Measurements from ENCODE around the gene ENTHD1.

The ENTHD1 gene

DNA sequence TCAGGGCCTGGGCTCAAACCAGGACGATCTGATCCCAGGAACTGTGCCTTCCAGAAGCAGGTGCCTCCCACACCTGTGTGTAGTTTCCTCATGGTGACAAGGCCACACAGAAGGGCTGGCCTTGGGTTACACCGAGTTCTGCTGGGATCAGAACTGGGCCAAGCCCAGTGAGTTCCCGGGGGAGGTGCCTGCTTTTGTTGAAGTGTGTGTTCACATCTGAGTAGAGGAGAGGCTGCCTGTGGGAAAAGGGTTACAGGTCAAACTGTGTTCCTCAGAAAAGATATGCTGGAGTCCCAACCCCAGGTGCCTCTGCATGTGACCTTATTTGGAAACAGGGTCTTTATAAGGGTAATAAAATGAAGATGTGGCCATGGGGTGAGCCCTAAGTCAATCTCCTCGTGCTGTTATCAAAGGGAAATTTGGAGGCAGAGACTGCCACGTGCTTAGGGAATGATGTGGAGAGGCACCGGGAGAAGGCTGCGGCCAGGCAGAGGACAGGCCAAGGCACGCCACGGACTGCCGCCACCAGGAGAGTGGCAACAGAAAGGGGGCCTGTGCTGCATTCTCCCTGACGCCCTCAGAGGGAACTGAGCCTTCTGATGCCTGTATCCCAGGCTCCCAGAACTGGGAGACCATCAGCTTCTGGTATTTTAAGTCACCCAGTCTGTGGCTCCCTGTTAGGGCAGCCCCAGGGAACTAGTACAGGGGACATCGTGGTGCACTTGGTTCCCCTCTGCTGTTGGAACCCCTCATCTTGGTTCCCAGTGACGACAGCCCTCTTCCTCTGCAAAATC, 164.2 kb downstream of the ENTHD1 start:
- no peak for DNase-seq

DNA sequence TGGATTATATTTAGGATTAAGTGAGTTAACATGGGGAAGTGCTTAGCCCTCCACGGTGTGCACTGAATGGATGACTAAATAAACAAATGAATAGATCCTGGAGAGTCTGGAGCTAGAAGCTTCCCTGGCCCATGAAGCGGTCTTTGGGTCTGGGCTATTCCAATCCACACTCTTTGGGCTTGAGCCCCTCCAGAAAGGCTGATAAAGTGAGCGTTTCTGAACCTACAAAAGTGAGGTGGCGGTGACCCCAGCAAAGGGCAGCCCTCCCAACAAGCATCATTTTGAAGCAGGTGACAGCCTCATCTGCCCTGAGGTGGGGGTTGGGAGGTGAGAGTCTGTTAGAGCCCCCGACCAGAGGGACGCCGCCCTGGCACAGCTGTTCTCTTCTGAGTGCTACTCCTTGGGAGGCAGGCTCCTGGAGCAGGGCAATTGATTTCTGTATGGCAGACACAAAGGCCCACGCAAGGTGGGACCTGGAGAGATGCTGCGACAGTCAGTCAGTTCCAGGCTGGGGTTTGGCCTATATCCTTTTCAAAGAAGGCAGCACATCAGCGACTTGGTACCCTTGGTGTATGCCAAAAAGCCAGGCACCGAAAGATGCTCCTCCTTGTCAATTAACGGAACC, 165.2 kb downstream of the ENTHD1 start:
- no peak for DNase-seq

DNA sequence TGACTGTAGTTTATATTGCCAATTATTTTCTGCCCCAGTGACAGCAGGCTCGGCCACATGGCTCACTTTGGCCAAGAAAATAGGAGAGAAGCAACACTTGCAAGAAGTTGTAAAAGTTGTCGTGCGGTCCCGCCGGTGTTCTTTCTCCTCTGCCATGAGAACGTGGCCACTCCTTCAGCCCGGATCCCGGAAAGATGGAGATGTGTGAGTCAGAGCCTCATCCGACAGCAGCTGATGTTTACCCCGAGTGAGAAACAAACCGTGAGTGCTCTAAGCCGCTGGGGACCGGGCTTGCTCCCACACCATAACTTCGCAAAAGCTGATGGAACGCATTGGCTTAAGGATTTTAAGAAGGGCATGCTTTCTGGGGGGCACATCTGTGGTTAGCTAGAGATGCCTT, 166.0 kb downstream of the ENTHD1 start:
- no peak for DNase-seq

DNA sequence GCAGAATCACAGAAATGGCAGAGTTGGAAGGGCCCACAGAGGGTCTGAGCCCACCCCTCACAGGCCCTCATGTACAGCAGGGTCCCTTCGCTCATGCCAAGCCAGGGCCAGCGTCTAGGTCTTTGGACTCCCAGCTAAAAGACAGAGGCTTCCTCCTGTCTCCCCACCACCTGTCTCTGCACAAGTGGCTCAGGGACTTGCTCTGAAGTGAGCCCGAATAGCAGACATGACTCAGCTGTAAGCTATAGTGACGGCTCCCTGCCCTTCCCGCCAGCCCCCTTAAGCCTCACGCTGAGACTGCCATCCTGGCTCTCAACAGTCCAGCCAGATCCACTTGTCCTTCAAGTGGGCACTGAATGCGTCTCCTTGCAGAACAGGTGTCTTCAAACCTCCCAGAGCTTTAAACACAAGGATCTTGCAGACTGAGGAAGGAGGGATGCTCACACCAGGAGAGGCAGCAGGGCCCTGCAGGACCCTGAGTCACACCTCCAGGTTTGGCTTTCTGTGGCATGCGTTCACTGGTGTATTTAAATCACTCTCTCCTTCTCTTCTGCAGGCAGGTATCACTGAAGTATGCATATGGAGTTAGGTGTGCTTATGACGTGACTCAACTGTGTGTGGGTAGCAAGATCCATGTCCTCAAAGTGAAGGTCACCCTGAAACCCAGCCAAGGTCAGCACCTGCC, 168.1 kb downstream of the ENTHD1 start:
- no peak for DNase-seq

DNA sequence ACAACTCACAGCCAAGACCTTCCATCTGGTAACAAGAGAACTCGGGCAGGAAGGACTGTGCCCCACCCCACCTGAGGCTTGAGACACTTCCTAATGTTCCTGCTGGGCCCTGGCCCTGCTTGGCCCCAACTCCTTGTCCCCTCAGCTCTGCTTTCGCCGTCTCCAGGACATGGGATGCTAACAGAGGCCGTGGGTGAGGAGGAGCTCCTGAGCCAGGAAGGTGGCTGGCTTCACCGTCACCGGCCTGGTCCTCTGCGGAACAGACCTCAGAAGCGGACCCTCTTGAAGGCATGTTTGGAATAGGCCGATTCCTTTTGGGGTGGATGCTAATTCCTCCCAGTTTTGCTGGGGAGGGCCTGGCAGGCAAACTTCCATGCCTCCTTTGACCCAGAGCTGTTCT, 168.7 kb downstream of the ENTHD1 start:
- DNase-seq, result no peak

DNA sequence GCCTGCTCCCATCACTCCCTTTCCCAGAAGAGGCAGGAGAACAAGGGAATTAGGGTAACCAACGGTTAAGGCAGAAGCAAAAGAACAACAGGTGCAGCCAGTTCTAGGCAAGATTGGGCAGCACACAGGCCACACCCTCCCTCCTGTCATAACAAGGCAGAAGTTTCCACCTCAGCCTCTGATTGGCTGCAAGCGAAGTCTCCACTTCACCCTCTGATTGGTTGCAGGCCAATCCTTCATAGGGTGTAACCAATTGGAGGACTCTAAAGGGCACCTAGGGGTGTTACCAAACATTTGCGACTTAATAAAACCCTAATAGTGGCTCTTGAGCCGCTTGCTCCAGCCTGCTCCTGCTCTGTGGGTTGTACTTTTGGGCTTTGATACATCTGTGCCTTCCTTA, 169.2 kb downstream of the ENTHD1 start:
- DNase-seq, result no peak

DNA sequence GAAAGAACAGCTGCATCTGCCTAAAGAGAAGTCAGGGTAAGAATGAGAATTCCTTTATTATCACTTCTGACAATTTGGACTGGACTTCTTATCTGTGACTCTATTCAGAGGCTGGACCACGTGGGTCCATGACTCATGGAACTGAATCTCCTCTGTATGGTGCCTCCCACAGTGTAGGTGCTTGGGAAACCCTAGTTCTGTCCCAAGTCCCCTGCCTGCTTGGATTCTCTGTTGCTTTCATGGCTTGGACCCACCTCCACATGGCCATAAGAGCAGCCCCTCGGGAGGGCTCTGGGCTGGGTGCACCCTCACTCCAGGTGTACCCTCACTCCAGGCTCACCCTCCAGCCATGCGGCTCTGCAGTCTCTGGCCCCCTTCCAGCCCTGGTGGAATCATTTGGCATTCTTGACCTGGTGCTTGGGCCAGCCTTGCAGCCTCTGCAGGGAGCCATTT, 169.6 kb downstream of the ENTHD1 start:
- no peak for DNase-seq

DNA sequence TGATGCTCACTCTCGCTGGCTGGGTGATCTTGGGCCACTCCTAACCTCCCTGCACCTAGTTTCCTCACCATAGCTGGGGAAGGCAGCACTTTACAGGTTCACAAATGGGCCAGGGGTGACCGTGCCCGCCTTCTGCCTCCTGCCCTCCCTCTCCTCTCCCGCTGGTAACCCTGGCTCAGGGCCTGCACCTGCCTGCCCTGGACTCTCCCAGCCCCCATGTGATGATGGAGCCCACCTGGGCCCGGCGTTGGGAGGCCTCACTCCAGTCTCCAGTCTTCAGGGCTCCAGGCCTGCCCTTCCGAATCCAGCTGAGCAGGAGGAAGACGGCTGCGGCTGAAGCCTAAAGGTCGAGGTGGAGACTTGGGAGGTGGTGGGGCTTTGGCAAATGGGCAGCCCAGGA, 170.1 kb downstream of the ENTHD1 start:
- DNase-seq, result no peak

DNA sequence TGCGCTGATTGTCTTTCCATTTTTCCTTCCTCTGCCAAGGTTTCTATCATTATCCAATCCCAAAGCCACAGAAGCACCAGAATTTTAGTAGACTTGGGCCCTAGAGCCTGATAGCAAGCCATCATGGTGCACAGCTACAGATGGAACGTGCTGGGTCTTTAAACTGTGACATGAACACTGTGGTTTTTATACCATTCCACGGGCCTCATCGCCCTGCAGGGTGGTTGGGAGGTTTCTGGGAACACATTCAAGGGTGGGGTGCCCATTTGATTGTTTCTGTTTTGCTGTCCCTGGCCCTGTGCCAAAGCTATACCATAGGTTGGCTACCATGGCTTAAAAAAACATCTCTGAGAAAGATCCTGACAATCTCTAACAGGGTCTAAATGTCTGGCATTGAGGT, 171.1 kb downstream of the ENTHD1 start:
- DNase-seq, result no peak

DNA sequence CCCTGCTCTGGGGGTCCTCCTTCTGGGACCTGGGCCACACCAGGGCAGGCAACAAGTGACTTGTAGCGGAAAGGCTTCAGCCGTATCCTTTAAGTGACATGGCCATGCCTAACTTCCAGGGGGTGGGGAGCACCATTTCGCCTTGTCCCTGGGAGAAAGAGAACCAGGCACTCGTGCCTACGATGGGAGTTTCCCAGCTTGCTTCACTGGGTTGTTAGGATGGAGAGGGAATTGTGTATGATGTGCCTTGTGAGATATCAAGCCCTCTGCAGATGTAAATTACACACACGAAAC, 171.6 kb downstream of the ENTHD1 start:
- DNase-seq, result no peak

DNA sequence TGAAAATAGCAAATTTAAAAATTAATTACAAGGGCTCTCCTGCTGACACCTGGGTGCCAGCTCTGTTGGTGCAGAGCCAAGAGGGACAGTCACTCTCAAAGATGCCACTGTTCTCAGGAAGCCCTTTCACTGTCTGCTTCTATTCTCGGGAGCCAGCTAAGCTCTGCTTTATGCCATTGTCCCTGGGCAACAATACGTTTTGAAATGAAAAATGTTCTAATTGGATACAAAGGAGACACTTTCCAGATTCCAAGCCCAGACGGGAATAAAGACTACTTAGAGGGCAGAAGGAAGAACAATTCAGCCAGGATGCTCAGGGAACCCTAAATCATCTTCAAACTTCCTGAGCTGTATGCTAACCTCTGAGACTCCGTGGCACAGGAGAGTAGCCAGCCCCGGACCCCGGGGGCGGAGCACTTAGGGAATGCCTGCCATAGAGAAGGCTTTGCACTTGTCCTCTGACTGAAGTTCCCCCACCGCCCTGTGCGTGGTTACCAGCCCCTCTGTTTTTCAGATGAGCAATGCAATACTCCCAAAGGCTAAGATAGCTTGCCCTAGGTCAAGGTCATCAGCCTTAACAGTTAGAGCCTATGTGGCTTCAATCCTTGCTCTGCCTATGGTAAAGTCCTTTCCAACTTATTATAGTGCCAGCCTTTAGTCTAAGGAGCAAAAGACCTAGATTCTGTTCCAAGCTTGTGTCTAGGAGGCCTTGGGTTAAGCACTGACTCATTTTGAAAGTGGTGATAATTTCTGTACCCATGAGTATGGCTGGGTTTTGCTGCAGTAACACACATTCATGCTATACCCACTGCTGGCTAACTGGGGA, 172.1 kb downstream of the ENTHD1 start:
- no peak for DNase-seq

DNA sequence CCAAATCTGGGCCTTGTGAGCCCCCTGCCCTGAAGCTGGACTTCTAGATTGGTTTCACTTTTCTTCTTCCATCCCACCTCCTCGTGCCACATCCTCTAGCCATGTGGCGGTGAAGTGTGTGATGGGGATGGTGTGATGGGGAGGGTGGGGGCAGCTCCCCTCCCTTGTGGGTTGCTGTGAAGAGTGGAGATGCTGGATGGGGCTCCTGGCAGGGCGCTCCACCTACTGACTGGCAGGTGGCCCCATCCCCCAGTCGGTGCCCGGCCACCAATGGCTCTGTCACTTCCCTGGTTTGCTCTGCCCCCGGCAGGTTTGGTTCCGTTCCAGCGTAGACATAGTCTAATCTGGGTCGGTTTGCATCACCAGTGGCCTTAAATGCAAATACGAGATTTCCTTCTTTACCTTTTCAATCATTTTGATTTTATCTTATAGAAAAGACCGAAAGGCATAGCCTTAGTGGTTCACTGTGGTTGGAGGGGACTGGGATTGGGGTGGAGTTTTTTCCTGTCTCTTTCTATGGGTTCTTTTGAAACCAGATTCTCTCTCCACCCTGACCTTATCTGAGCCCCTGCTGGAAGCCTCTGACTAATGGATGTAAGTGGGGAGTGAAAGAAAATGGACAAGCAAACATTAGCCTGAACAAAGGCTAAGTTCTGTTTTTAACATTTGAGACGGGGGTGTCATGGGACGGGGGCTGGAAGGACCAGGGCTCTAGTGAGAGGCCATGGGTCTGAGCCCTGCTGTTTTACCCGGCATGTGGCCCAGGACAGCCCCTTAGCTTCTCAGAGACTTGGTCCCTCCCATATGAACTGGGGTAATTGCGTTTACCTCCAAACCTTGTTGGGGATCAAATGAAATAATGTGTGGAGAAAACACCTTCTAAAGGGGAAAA, 173.8 kb downstream of the ENTHD1 start:
- DNase-seq, result no peak

DNA sequence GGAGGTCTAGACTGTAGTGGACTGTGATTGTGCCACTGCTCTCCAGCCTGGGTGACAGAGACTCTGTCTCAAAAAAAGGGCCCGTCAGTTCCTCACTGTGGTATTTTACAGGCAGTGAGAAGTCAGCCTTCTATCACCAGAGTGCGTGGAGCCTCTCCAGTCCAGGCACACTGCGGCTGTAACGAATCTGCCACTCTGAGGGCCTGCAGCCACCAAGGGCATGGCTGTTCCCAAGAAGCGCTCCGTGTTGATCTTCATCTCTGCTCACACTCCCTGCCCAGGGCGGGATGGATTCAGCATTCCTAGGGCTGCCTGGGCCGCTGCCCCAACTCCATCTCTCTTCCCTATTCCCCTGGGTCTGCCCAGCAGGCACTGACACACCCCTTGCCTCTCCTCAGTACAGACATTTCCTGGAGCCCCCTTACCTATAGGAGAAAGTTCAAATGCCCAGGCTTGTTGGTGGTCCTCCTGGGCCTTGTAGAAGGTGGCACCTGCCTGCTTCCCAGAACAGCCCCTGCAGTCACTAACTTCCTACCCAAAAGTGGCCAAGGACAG, 174.6 kb downstream of the ENTHD1 start:
- no peak for DNase-seq

DNA sequence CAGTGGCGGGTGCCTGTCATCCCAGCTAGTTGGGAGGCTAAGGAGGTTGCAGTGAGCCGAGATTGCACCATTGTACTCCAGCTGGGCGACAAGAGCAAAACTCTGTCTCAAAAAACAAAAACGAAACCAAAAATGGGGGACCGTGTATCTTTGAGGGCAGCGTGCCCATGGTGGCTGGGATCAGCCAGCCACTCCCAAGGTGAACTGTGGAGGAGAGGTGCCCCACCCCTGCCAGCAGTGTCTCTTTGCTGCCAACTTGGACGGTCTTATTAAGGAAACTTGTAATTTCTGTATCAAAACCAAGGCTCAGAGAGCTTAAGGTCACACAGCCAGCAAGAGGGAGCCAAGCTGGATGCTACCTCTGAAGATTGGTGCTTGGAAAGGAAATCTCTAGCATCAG, 175.4 kb downstream of the ENTHD1 start:
- no peak for DNase-seq

DNA sequence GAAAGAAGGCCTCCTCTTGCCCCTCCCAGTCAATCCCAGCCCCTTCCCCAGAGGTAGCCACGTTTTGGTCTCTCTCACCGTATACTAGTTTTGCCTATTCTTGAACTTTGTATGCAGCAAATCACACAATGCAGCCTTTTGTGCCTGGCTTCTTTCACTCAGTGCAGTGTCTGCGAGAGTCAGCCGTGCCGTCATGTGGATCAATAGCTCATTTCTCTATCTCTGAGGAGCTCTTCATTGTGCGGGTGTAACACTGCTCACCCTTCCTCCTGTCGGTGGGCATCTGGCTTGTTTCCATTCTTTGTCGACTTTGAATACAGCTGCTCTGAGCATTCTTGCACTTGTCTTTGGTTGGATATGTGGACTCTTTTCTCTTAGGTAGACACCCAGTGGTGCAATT, 176.5 kb downstream of the ENTHD1 start:
- no peak for DNase-seq

DNA sequence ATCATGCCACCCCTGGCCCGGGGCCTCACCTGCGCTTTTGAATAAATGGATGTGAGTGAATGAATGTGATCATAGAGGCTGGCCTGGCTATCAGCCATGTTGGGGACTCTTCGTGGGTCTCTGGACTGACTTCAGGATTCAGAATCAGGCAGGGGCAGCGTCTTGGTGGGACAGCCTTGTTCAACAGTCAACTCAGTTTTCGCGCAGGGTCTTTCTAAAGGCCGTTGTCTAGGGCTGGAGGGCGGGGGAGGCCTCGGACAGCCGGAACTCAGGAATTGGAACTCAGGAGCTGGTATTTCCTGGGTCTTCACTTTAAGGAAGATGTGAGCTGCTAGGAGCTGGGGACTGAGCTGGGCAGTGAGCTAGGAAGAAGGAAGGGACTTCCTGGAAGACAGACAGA, 177.0 kb downstream of the ENTHD1 start:
- DNase-seq, result no peak

DNA sequence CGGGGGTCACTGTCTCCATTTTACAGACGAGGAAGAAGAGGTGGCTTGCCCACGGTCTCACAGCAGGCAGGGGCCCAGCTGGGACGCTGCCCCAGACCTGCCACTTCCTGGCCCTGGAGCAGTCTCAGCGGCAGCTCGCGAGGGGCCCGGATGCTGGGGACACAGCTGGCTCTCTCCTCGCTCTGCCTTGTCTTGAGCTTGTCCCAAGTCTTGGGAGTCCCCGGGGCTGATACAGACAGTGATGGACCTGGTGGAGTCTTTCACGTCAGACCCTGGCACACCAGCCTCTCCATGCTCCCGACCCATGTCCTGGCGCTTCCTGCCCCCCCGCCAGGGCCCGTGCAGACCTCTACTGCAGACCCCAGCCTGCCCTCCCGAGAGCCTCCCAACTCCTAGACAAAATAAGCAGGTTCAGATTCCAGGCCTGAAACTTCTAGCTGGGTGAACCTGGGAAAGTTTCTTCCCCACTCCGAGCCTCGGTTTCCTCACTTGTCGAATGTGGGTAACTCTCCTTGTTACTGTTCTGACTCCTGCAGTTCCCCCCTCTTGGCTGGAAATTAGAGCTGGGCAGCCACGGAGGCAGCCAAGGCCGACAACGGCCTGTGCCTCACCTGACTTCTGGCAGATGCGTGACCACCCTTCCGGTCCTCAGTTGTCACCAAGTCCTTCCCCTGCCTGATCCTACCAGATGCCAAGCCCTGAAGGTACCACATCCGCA, 177.6 kb downstream of the ENTHD1 start:
- no peak for DNase-seq

DNA sequence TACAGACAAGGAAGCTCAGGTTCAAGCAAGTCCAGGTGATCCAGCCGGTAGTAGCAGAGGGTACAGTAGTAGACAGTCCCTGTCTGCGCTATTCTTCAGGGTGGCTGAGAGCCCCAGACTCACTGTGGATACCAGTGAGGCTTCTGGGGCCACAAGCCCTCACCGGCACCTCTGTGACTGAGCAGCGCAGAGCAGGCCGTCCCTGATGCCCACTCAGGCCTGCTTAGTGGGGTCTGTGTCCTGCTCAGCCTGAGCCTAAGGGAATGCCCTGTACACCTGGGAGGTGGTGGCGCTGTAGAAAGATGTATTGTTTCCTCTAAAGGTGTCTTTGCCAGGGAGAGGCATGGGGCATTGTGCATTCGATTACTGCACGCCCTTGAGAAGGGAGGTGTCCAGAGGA, 179.2 kb downstream of the ENTHD1 start:
- no peak for DNase-seq

DNA sequence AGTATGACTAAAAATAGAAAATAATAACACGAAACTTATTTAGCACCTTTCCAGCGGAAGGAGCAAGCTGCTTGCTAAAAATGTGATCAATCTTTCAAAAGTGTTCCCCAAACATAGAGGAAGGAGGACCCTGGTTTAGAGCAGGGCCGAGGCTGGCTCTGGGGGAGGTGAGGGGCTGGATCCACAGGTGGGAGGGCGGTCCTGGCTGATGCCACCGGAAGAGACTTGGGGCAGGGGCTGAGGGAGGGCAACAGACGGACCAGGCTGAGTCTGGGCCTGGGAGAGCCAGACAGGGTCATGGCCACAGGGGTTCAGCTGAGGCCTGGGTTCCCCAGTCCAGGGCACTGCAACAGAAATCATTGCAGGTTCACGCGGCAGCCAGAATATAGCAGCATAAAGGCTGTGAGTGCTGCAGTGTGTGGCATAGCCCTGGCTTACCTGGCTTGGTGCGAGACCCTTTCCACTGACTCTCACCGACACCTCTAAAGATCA, 179.7 kb downstream of the ENTHD1 start:
- DNase-seq, result no peak

DNA sequence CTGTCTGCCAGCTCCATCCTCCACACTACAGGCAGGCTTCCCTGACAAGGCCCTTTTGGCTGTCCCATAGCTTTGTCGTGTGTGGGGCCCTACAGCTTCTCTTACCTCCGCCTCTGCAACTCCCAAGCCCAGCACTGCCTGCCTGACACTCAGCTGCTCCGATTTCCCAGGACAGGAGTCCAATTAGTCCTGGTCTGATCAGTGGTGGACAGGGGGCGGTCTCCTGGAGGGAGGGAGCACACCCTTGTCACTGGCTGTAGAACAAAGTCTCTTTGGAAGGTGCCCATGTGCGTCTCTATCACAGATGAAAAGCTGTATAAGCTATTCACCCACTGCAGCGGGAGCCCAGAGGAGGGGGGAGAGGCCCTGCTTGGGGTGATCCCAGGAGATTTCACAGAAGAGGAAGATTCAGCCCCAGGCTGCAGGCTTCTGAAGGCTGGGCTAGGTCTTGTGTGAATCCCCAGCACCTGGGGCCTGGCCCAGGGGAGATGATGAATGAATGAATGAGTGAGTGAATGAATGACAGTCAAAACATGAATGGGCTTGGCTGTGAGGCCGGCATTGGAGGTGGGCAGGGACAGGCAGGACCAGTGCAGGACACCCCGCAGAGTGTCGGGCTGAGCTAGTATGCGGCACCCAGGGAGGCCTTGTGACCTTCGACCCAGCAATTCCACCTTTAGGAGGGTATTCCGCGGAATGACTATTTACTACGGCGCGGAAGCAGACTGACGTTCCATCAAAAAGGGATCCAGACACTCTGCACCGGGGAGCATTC, 180.6 kb downstream of the ENTHD1 start:
- no peak for DNase-seq

Data from activated naive CD4-positive, alpha-beta T cell (primary cell).